ENCODE results near the gene ARID3C.

DNA sequence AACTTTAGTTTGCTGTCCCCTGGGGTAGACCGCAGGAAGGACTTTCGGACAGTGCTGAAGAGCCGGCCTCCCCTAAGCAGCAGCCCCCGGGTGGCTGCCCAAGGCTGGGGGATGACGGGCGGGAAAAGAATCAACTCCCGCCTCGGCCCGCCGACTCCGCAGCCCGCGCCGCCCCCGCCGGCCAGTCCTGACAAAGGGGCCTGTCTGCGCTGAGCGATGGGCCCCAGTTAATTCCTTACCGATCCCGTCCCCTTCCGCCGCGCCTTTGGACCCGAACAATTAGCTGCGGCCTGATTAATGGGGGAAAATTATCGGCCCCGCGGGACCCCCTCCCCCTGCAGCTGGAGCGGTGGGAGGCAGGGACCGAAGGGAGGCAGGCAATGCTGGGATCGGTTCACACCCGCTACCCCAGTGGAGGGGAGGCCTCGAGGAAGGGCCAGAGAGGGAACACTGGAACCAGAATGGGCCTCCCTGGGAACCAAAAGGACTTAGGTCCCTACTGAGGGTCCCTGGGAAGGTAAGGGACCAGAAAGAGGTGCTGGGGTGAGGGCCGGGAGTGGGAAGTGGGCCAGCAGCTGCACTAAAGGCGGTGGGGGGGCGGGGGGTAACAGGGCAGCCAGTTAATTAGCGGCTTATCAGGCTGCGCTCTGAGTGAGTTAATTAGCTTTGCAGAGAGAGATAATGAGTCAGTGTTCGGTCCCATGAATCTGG, 4.2 kb downstream of the ARID3C start:
- TF ChIP-seq, protein P1, sequence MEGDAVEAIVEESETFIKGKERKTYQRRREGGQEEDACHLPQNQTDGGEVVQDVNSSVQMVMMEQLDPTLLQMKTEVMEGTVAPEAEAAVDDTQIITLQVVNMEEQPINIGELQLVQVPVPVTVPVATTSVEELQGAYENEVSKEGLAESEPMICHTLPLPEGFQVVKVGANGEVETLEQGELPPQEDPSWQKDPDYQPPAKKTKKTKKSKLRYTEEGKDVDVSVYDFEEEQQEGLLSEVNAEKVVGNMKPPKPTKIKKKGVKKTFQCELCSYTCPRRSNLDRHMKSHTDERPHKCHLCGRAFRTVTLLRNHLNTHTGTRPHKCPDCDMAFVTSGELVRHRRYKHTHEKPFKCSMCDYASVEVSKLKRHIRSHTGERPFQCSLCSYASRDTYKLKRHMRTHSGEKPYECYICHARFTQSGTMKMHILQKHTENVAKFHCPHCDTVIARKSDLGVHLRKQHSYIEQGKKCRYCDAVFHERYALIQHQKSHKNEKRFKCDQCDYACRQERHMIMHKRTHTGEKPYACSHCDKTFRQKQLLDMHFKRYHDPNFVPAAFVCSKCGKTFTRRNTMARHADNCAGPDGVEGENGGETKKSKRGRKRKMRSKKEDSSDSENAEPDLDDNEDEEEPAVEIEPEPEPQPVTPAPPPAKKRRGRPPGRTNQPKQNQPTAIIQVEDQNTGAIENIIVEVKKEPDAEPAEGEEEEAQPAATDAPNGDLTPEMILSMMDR (conservative IDR thresholded peaks at IDR 0.05; ENCODE audit: low read length): no peak
- TF ChIP-seq EZH2phosphoT487 (IDR thresholded peaks at IDR 0.05; ENCODE audit: borderline replicate concordance): no peak

Data from Loucy (cell line).